B cell (primary cell): ENCODE measurements around the gene LRRC4. TPM values are rescaled to one million over a fixed set of nuclear protein-coding genes. Genes with fewer than 3 reads are reported as not detected.

Experiments
- ATAC-seq: fragments of 200-7000 bp; cut with Tn5 transposase; one replicate; pipeline ENCODE4 v1.10.0; 2021; ENCODE audit warnings: low read depth, mild to moderate bottlenecking, moderate number of reproducible peaks, moderate library complexity
- CTCF ChIA-PET: fragments of 350-600 bp; sonication (Branson Sonifier 250); formaldehyde crosslinking; loops from one replicate; lab custom pipeline; 2021; ENCODE audit warnings: antibody characterized with exemption, inconsistent platforms; lab: Charles Lee
- POLR2A ChIA-PET: fragments of 350-600 bp; sonication (Branson Sonifier 250); formaldehyde crosslinking; loops from one replicate; lab custom pipeline; 2021; ENCODE audit warnings: antibody characterized with exemption; lab: Charles Lee
- DNase-seq: peaks from one replicate; pipeline ENCODE4 v3.0.0; 2013
- H2AFZ ChIP-seq: 2 replicates; pipeline ENCODE4 v1.6.1; 2012; ENCODE audit warnings: mild to moderate bottlenecking, low read depth, low read length; ENCODE audit not compliant: insufficient read depth, poor library complexity, severe bottlenecking
- H3K27ac ChIP-seq, 2 donors: 1 replicate in 1 of 2; 2 replicates in 1 of 2; pipeline ENCODE4 v1.5.1; 2012 to 2013; ENCODE audit warnings: low read length in 2 of 2, mild to moderate bottlenecking in 2 of 2, moderate library complexity in 1 of 2
- H3K27me3 ChIP-seq, 4 experiments: fragments of 200-600 bp in 1 of 4; sonication (generic) in 1 of 4; replicated peaks in 1 of 4; 1 replicate in 2 of 4; 2 replicates in 2 of 4; pipeline versions ENCODE4 v1.6.1 to v1.7.0; 2013 to 2016; ENCODE audit warnings: low read length in 3 of 4, mild to moderate bottlenecking in 2 of 4, mixed read lengths in 1 of 4, moderate library complexity in 1 of 4; ENCODE audit not compliant: insufficient read depth in 4 of 4, control insufficient read depth in 3 of 4; ENCODE audit errors: control extremely low read depth in 1 of 4
- H3K36me3 ChIP-seq, 2 experiments: replicated peaks in 1 of 2; 1 replicate in 1 of 2; 2 replicates in 1 of 2; pipeline versions ENCODE4 v1.6.1 to v1.7.1; 2013; ENCODE audit warnings: low read length in 1 of 2; ENCODE audit not compliant: insufficient read depth in 2 of 2, control insufficient read depth in 1 of 2; ENCODE audit errors: control extremely low read depth in 1 of 2, extremely low read depth in 1 of 2
- H3K4me1 ChIP-seq, 2 donors: fragments of 200-600 bp in 1 of 2; sonication (generic) in 1 of 2; 1 replicate in 1 of 2; 2 replicates in 1 of 2; pipeline versions ENCODE4 v1.5.1 to v1.6.1; 2013 to 2017; ENCODE audit warnings: low read length in 2 of 2; ENCODE audit not compliant: control insufficient read depth in 2 of 2, insufficient read depth in 2 of 2
- H3K4me2 ChIP-seq: replicated peaks from 2 replicates; pipeline ENCODE3; 2012; ENCODE audit warnings: mild to moderate bottlenecking, low read depth, low read length; ENCODE audit not compliant: poor library complexity, severe bottlenecking
- H3K4me3 ChIP-seq, 5 experiments: fragments of 200-600 bp in 1 of 5; sonication (generic) in 1 of 5; 1 replicate in 3 of 5; 2 replicates in 2 of 5; pipeline versions ENCODE4 v1.5.1 to v1.7.0; 2011 to 2016; ENCODE audit warnings: low read length in 4 of 5, mild to moderate bottlenecking in 4 of 5, low read depth in 2 of 5, control low read depth in 1 of 5, moderate library complexity in 1 of 5; ENCODE audit not compliant: insufficient read depth in 1 of 5; ENCODE audit errors: control extremely low read depth in 1 of 5, extremely low read depth in 1 of 5
- H3K79me2 ChIP-seq: fragments of 200-600 bp; sonication (generic); one replicate; pipeline ENCODE4 v1.6.0; 2016; ENCODE audit warnings: low read length; ENCODE audit not compliant: control insufficient read depth, insufficient read depth
- H3K9ac ChIP-seq: fragments of 200-600 bp; sonication (generic); 2 replicates; pipeline ENCODE4 v1.6.1; 2017; ENCODE audit warnings: mild to moderate bottlenecking, low read length, moderate library complexity
- H3K9me3 ChIP-seq, 3 donors: one replicate each; pipeline versions ENCODE4 v1.6.1 to v1.7.1; 2013; ENCODE audit warnings: low read length in 2 of 3; ENCODE audit not compliant: control insufficient read depth in 2 of 3, insufficient read depth in 1 of 3; ENCODE audit errors: control extremely low read depth in 1 of 3
- H4K20me1 ChIP-seq: 2 replicates; pipeline ENCODE4 v1.6.0; 2012; ENCODE audit warnings: mild to moderate bottlenecking, low read length; ENCODE audit not compliant: insufficient read depth, control insufficient read depth, poor library complexity, severe bottlenecking
- H3K27ac Mint-ChIP-seq: one replicate; pipeline ENCODE4 v1.8.0; 2021; ENCODE audit warnings: mixed read lengths
- H3K27me3 Mint-ChIP-seq: one replicate; pipeline ENCODE4 v1.8.0; 2021; ENCODE audit warnings: mixed read lengths
- H3K4me1 Mint-ChIP-seq: one replicate; pipeline ENCODE4 v1.8.0; 2021; ENCODE audit warnings: mixed read lengths
- H3K4me3 Mint-ChIP-seq: one replicate; pipeline ENCODE4 v1.8.0; 2021; ENCODE audit warnings: mixed read lengths
- H3K9me3 Mint-ChIP-seq: one replicate; pipeline ENCODE4 v1.8.0; 2022; ENCODE audit warnings: mixed read lengths; ENCODE audit not compliant: insufficient read depth
- CTCF ChIP-seq: fragments of 200-600 bp; IDR thresholded peaks from one replicate; pipeline ENCODE4 v1.8.0; 2022; ENCODE audit warnings: antibody characterized with exemption, mild to moderate bottlenecking
- EZH2 ChIP-seq: IDR thresholded peaks from 2 replicates; pipeline ENCODE4 v1.6.1; 2012; ENCODE audit warnings: borderline replicate concordance, low read depth, mild to moderate bottlenecking, moderate library complexity, low read length; ENCODE audit not compliant: insufficient read depth, poor library complexity, severe bottlenecking
- WGBS: methylation state at CpG from one replicate; pipeline ENCODE4 v1.1.5; 2013; ENCODE audit warnings: missing lambda C conversion rate; ENCODE audit not compliant: insufficient coverage; 5-methylcytosine and 5-hydroxymethylcytosine counted together
- intact Hi-C: fragments of 100-400 bp; cut with micrococcal nuclease; formaldehyde crosslinking; loops from one replicate; pipeline ENCODE4 v1.10.0; 2022
- polyA plus RNA-seq: library from polyadenylated mRNA; depleted of rRNA; stranded (reverse); fragments of >200 nt; gene quantifications from 2 replicates; pipeline ENCODE4 v1.2.3, GENCODE V29; 2012
- total RNA-seq, 2 donors: library from RNA; stranded (reverse); fragments of 120-200 nt in 1 of 2; gene quantifications; 1 replicate in 1 of 2; 2 replicates in 1 of 2; pipeline versions ENCODE4 v1.2.3 to v1.2.4, GENCODE V29; 2013 to 2022

LRRC4 gene
- total and polyA plus RNA-seq, 2 donors (not counting 1 experiment from before 2014, with no cell fraction given): 0.98 to 1.2 TPM

GRCh38 chr7:128033246-128033645 is 2.0 kb upstream of the LRRC4 start:
- POLR2A ChIA-PET: no interaction called here
- TF ChIP-seq EZH2 (no peak), CTCF (no peak)
- Histone ChIP-seq H3K27ac (no peak overlapping the region), H2AFZ (no peak overlapping the region), H3K4me2 (no peak overlapping the region), H3K4me1 (peaks cover 13 to 35% of the 10 kb centered on the region in 2 donors), H4K20me1 (peaks cover 37% of the 10 kb centered on the region), H3K79me2 (peaks cover 14% of the 10 kb centered on the region), H3K27me3 (peaks cover 0 to 18% (median 0%) of the 10 kb centered on the region in 4 experiments), H3K9ac (no peak overlapping the region), H3K4me3 (no peak overlapping the region), H3K36me3 (peaks cover 0 to 2% of the 10 kb centered on the region in 2 experiments), H3K9me3 (peaks cover 0 to 7% (median 0%) of the 10 kb centered on the region in 3 donors)
- peaks cover 33% of the 10 kb centered on the region for H3K4me1 Mint-ChIP-seq
- ATAC-seq (no peak), DNase-seq (no peak)
- H3K27ac Mint-ChIP-seq: no peak overlapping the region
- intact Hi-C loops: loop anchor here (5.0 to 10.0 kb wide), 2 partner anchors 69 to 118 kb away; no protein-coding TSS in a partner anchor
- CTCF ChIA-PET: no interaction called here
- H3K9me3 Mint-ChIP-seq: no peaks in the 10 kb centered on the region
- H3K27me3 Mint-ChIP-seq: peaks cover 8% of the 10 kb centered on the region
- H3K4me3 Mint-ChIP-seq: peak overlapping the region; percentile 79
- WGBS: 98% methylated on average over 8 of the region's 9 CpGs

- POLR2A ChIA-PET: no interaction called here
- Mint-ChIP-seq H3K4me1 (peaks cover 32% of the 10 kb centered on the region), H3K27ac (no peak overlapping the region)
Measured at GRCh38 chr7:128032605-128033235, 1.5 kb upstream of the LRRC4 start.

More at GRCh38 chr7:128032605-128033235, 1.5 kb upstream of the LRRC4 start:
- intact Hi-C loops: loop anchor here (5.0 to 10.0 kb wide), 2 partner anchors 70 to 118 kb away; no protein-coding TSS in a partner anchor
- peaks cover 0 to 7% (median 0%) of the 10 kb centered on the region in 3 donors for H3K9me3 ChIP-seq
- 33% methylated on average over 34 of the region's 41 CpGs for WGBS
- no peak for TF ChIP-seq EZH2
- TF ChIP-seq CTCF: no peak
- H3K4me2 ChIP-seq: peak overlapping the region; percentile 82
- no peak for DNase-seq
- no peaks in the 10 kb centered on the region for H3K9me3 Mint-ChIP-seq
- peak overlapping the region; percentile 19 for H2AFZ ChIP-seq
- H3K4me3 ChIP-seq: peak overlapping the region in 4 of 5 experiments; percentile 12 to 57 (median 54)
- peaks cover 8% of the 10 kb centered on the region for H3K27me3 Mint-ChIP-seq
- H3K36me3 ChIP-seq: peaks cover 0 to 2% of the 10 kb centered on the region in 2 experiments
- peak overlapping the region; percentile 61 for H3K9ac ChIP-seq
- peaks cover 13 to 32% of the 10 kb centered on the region in 2 donors for H3K4me1 ChIP-seq
- H3K4me3 Mint-ChIP-seq: peak overlapping the region; percentile 79
- H4K20me1 ChIP-seq: peaks cover 37% of the 10 kb centered on the region
- ATAC-seq: peak; percentile 11
- peaks cover 14% of the 10 kb centered on the region for H3K79me2 ChIP-seq
- H3K27ac ChIP-seq: no peak overlapping the region
- CTCF ChIA-PET: no interaction called here
- H3K27me3 ChIP-seq: peaks cover 0 to 18% (median 0%) of the 10 kb centered on the region in 4 experiments
